GM06990 (cell line): Measurements from ENCODE around the gene CCDC175.

Experiments used
- DNase-seq: peaks from one replicate; pipeline ENCODE4 v3.0.0-alpha.2; 2011; ENCODE audit not compliant: insufficient read length; ENCODE audit errors: extremely low read depth
- H3K27me3 ChIP-seq: replicated peaks from 2 replicates; pipeline ENCODE4 v1.6.0; 2011; ENCODE audit warnings: low read length; ENCODE audit not compliant: control insufficient read depth, insufficient read depth
- H3K36me3 ChIP-seq: 2 replicates; pipeline ENCODE4 v1.5.1; 2011; ENCODE audit warnings: low read length; ENCODE audit not compliant: control insufficient read depth, insufficient read depth
- H3K4me3 ChIP-seq: replicated peaks from 2 replicates; pipeline ENCODE4 v1.5.1; 2011; ENCODE audit warnings: low read depth, mild to moderate bottlenecking, control low read depth, low read length
- CTCF ChIP-seq: IDR thresholded peaks from 2 replicates; pipeline ENCODE4 v1.5.1; 2011; ENCODE audit warnings: low read length, control low read depth, mild to moderate bottlenecking, inconsistent platforms; ENCODE audit not compliant: insufficient read depth, poor library complexity, severe bottlenecking

CCDC175 gene

GRCh38 chr14:59507063-59507751, 69.4 kb downstream of the CCDC175 start:
- peak; percentile 92 for TF ChIP-seq CTCF
- no peaks in the 10 kb centered on the region; the same call in 1 of the 2 replicates for H3K36me3 ChIP-seq
- H3K4me3 ChIP-seq = no peak overlapping the region
- H3K27me3 ChIP-seq = no peaks in the 10 kb centered on the region
- DNase-seq = no peak

- no peak for TF ChIP-seq CTCF
- no peak for DNase-seq
- Histone ChIP-seq H3K27me3 (no peaks in the 10 kb centered on the region), H3K36me3 (no peaks in the 10 kb centered on the region; the same call in 1 of the 2 replicates), H3K4me3 (no peak overlapping the region)
These were observed 73.4 kb downstream of the CCDC175 start for GRCh38 chr14:59503256-59503655.

- DNase-seq = no peak
- H3K36me3 ChIP-seq = peaks cover 2% of the 10 kb centered on the region
These were observed 75.9 kb downstream of the CCDC175 start for GRCh38 chr14:59500732-59501131.

GRCh38 chr14:59492384-59492783, 84.2 kb downstream of the CCDC175 start:
- DNase-seq = no peak
- no peak for TF ChIP-seq CTCF
- Histone ChIP-seq H3K4me3 (no peak overlapping the region), H3K27me3 (no peaks in the 10 kb centered on the region), H3K36me3 (peaks cover 7% of the 10 kb centered on the region)

More at GRCh38 chr14:59500732-59501131, 75.9 kb downstream of the CCDC175 start:
- Histone ChIP-seq H3K27me3 (no peaks in the 10 kb centered on the region), H3K4me3 (no peak overlapping the region)
- TF ChIP-seq CTCF = no peak

GRCh38 chr14:59490756-59491155, 85.9 kb downstream of the CCDC175 start:
- DNase-seq = no peak
- TF ChIP-seq CTCF = no peak
- Histone ChIP-seq H3K36me3 (peaks cover 5% of the 10 kb centered on the region), H3K27me3 (no peaks in the 10 kb centered on the region), H3K4me3 (no peak overlapping the region)

- DNase-seq = no peak
- Histone ChIP-seq H3K27me3 (no peaks in the 10 kb centered on the region), H3K4me3 (peak overlapping the region; percentile 71), H3K36me3 (no peaks in the 10 kb centered on the region; the same call in 1 of the 2 replicates)
- no peak for TF ChIP-seq CTCF
These were observed 91.9 kb downstream of the CCDC175 start for GRCh38 chr14:59484639-59485175.
